ENCODE results near the gene TMCO1. TPM values are rescaled to one million over a fixed set of nuclear protein-coding genes. Genes with fewer than 3 reads are reported as not detected.
A peak's percentile ranks its signal among the peaks of the same experiment; 100 is the strongest.

TMCO1 gene
- 110 TPM for total RNA-seq (2013)
- polyA plus RNA-seq (100 to 1,000 TPM in 2 of 3 donors, 10 to 100 TPM in 1; 24.1 to 154 (median 146) TPM), polyA minus RNA-seq (21.8 and 42.4 TPM in 2 replicates), total RNA-seq (18.6 to 52.3 (median 35.4) reads per million in 11 experiments)

- peaks cover 55% of the 10 kb centered on the region for H3K79me2 ChIP-seq (ENCODE audit: insufficient read depth, low read length)
- peak; percentile 98 to 99 (median 99) for DNase-seq
- peak; percentile 17 for TF ChIP-seq CTCF (IDR thresholded peaks at IDR 0.05)
- peak within 1 kb of the TSS; percentile 50 to 98 (median 94) for H3K4me3 ChIP-seq (replicated peaks in 1 of 3; ENCODE audit: low read depth in 2 of 3, low read length in 3 of 3)
- no peaks in the 10 kb centered on the region for H3K9me3 ChIP-seq (replicated peaks in 1 of 2; ENCODE audit: control insufficient read depth in 1 of 2, insufficient read depth in 1 of 2, low read length in 2 of 2)
- Mint-ChIP-seq H3K4me3 (peak within 1 kb of the TSS; percentile 85 to 99), H3K27me3 (ENCODE audit: low read depth in 3 of 3) (no peaks in the 10 kb centered on the region), H3K9me3 (peaks cover 0 to 5% (median 0%) of the 10 kb centered on the region in 7 donors), H3K36me3 (peaks cover 41 to 43% of the 10 kb centered on the region in 2 donors), H3K4me1 (peaks cover 42% of the 10 kb centered on the region), H3K27ac (peak within 1 kb of the TSS; percentile 96 to 99 (median 98))
- peaks cover 31 to 43% of the 10 kb centered on the region in 2 donors for H3K36me3 ChIP-seq (replicated peaks in 1 of 2; ENCODE audit: control insufficient read depth in 1 of 2, insufficient read depth in 2 of 2, low read length in 2 of 2)
- peaks cover 15 to 32% of the 10 kb centered on the region in 2 donors for H3K4me1 ChIP-seq (ENCODE audit: control insufficient read depth in 1 of 2, insufficient read depth in 2 of 2, low read length in 2 of 2)
- intact Hi-C loops (cut with micrococcal nuclease) = loop anchor here in 1 of 2 donors (5.0 to 10.0 kb wide), 3 partner anchors 59 to 146 kb away; partner anchors contain the start of genes MGST3 and UCK2
- peak within 1 kb of the TSS; percentile 92 to 99 for H3K27ac ChIP-seq (ENCODE audit: low read depth in 1 of 2, low read length in 2 of 2)
- peak within 1 kb of the TSS; percentile 96 for H2AFZ ChIP-seq (ENCODE audit: insufficient read depth, low read depth, low read length, poor library complexity, severe bottlenecking)
- H4K20me1 ChIP-seq (ENCODE audit: insufficient read depth, low read length) = peaks cover 6% of the 10 kb centered on the region
- no peaks in the 10 kb centered on the region for H3K27me3 ChIP-seq (ENCODE audit: control insufficient read depth in 2 of 2, insufficient read depth in 2 of 2, low read length in 2 of 2)
- WGBS (ENCODE audit: insufficient coverage) = under 1% methylated on average over 53 of the region's 56 CpGs
- peak within 1 kb of the TSS; percentile 81 for H3K9ac ChIP-seq (ENCODE audit: insufficient read depth, low read length, poor library complexity, severe bottlenecking)
- H3K4me2 ChIP-seq (replicated peaks; ENCODE audit: extremely low read depth, low read length, poor library complexity, severe bottlenecking) = peak within 1 kb of the TSS; percentile 91
Measured at GRCh38 chr1:165768513-165769394, at the start of gene TMCO1. Gene TMCO1 (minus strand): TSS chr1:165768868. CDS start chr1:165768751, 117 bp downstream.

GRCh38 chr1:165816826-165817497 lies 48.3 kb upstream of the TMCO1 start:
- H3K27me3 Mint-ChIP-seq (ENCODE audit: low read depth in 3 of 3) = no peaks in the 10 kb centered on the region
- 87% methylated on average over 4 of the region's 13 CpGs for WGBS (ENCODE audit: insufficient coverage)
- no peak overlapping the region for H3K4me3 Mint-ChIP-seq

More at GRCh38 chr1:165816826-165817497, 48.3 kb upstream of the TMCO1 start:
- Mint-ChIP-seq H3K4me1 (no peaks in the 10 kb centered on the region), H3K36me3 (peaks cover 0 to 2% of the 10 kb centered on the region in 2 donors), H3K27ac (peak overlapping the region in 1 of 7 donors; percentile 60), H3K9me3 (peaks cover 5 to 14% (median 12%) of the 10 kb centered on the region in 7 donors)
- no peak overlapping the region for H2AFZ ChIP-seq (ENCODE audit: insufficient read depth, low read depth, low read length, poor library complexity, severe bottlenecking)
- H3K4me3 ChIP-seq (replicated peaks in 1 of 3; ENCODE audit: low read depth in 2 of 3, low read length in 3 of 3) = no peak overlapping the region
- no peaks in the 10 kb centered on the region for H3K79me2 ChIP-seq (ENCODE audit: insufficient read depth, low read length)
- no peak overlapping the region for H3K9ac ChIP-seq (ENCODE audit: insufficient read depth, low read length, poor library complexity, severe bottlenecking)
- TF ChIP-seq CTCF (IDR thresholded peaks at IDR 0.05) = no peak
- H3K4me2 ChIP-seq (replicated peaks; ENCODE audit: extremely low read depth, low read length, poor library complexity, severe bottlenecking) = no peak overlapping the region
- H3K9me3 ChIP-seq (replicated peaks in 1 of 2; ENCODE audit: control insufficient read depth in 1 of 2, insufficient read depth in 1 of 2, low read length in 2 of 2) = peaks cover 0 to 8% of the 10 kb centered on the region in 2 donors
- H3K27ac ChIP-seq (ENCODE audit: low read depth in 1 of 2, low read length in 2 of 2) = no peak overlapping the region
- no peaks in the 10 kb centered on the region for H3K36me3 ChIP-seq (replicated peaks in 1 of 2; ENCODE audit: control insufficient read depth in 1 of 2, insufficient read depth in 2 of 2, low read length in 2 of 2)
- no peaks in the 10 kb centered on the region for H3K4me1 ChIP-seq (ENCODE audit: control insufficient read depth in 1 of 2, insufficient read depth in 2 of 2, low read length in 2 of 2)
- no peak for DNase-seq
- H3K27me3 ChIP-seq (ENCODE audit: control insufficient read depth in 2 of 2, insufficient read depth in 2 of 2, low read length in 2 of 2) = no peaks in the 10 kb centered on the region
- no peaks in the 10 kb centered on the region for H4K20me1 ChIP-seq (ENCODE audit: insufficient read depth, low read length)
- intact Hi-C loops (cut with micrococcal nuclease) = no loop called here
